Thymus (tissue), 11 donors: ENCODE measurements around the gene FSD1. TPM values are rescaled to one million over a fixed set of nuclear protein-coding genes. Genes with fewer than 3 reads are reported as not detected.
A peak's percentile ranks its signal among the peaks of the same experiment; 100 is the strongest.
"Not testable (repeated sequence)": the region's sequence is repeated elsewhere in the genome, so short reads cannot be mapped to it uniquely, and the experiment has no call there.

ENCODE experiments used
- DNase-seq, 9 donors: peaks; one replicate each; pipeline ENCODE4 v3.0.0-alpha.2; 2013; ENCODE audit warnings: low spot score in 9 of 9, low read depth in 6 of 9, missing footprints in 1 of 9
- H3K27ac ChIP-seq, 2 donors: one replicate each; pipeline ENCODE4 v1.5.1; 2013; ENCODE audit warnings: control low read depth in 1 of 2, low read depth in 1 of 2, low read length in 1 of 2, mild to moderate bottlenecking in 1 of 2, moderate library complexity in 1 of 2
- H3K27me3 ChIP-seq, 2 donors: one replicate each; pipeline ENCODE4 v1.5.1; 2013; ENCODE audit warnings: low read length in 1 of 2; ENCODE audit not compliant: control insufficient read depth in 2 of 2, insufficient read depth in 1 of 2
- H3K36me3 ChIP-seq, 2 donors: one replicate each; pipeline ENCODE4 v1.5.1; 2013; ENCODE audit warnings: low read length in 1 of 2, mild to moderate bottlenecking in 1 of 2, moderate library complexity in 1 of 2; ENCODE audit not compliant: control insufficient read depth in 2 of 2, insufficient read depth in 2 of 2
- H3K4me1 ChIP-seq, 2 donors: one replicate each; pipeline ENCODE4 v1.5.1; 2013; ENCODE audit warnings: low read length in 2 of 2; ENCODE audit not compliant: control insufficient read depth in 2 of 2, insufficient read depth in 2 of 2
- H3K4me3 ChIP-seq, 2 donors: one replicate each; pipeline ENCODE4 v1.5.1; 2013; ENCODE audit warnings: low read length in 2 of 2, control low read depth in 1 of 2, mild to moderate bottlenecking in 1 of 2
- H3K9me3 ChIP-seq, 2 donors: one replicate each; pipeline ENCODE4 v1.5.1; 2013; ENCODE audit warnings: low read length in 1 of 2, mild to moderate bottlenecking in 1 of 2; ENCODE audit not compliant: control insufficient read depth in 2 of 2, insufficient read depth in 1 of 2
- WGBS: extraction: QIAGEN DNeasy Blood & Tissue Kit; methylation state at CpG from one replicate; pipeline ENCODE4 v1.1.7; 2013; 5-methylcytosine and 5-hydroxymethylcytosine counted together
- polyA plus RNA-seq: library from polyadenylated mRNA; stranded (reverse); fragments of 200-250 nt; gene quantifications from one replicate; pipeline ENCODE4 v1.2.3, GENCODE V29; 2013
- total RNA-seq: library from RNA; stranded (reverse); fragments of 120-200 nt; gene quantifications from one replicate; pipeline ENCODE4 v1.2.4, GENCODE V29; 2013
- donor health status: healthy.

FSD1 gene
- total and polyA plus RNA-seq, 2 donors: 4.3 to 19.2 TPM

- no peak for DNase-seq
- Histone ChIP-seq H3K27me3 (peaks cover 37 to 58% of the 10 kb centered on the region in 2 donors), H3K9me3 (peaks cover 1 to 3% of the 10 kb centered on the region in 2 donors), H3K27ac (no peak overlapping the region), H3K36me3 (no peaks in the 10 kb centered on the region), H3K4me3 (peak overlapping the region in 1 of 2 donors; percentile 21), H3K4me1 (peaks cover 3 to 7% of the 10 kb centered on the region in 2 donors)
- WGBS: under 1% methylated on average over 30 of the region's 30 CpGs
Observed at GRCh38 chr19:4279267-4279529, 25.2 kb upstream of the FSD1 start.

DNA sequence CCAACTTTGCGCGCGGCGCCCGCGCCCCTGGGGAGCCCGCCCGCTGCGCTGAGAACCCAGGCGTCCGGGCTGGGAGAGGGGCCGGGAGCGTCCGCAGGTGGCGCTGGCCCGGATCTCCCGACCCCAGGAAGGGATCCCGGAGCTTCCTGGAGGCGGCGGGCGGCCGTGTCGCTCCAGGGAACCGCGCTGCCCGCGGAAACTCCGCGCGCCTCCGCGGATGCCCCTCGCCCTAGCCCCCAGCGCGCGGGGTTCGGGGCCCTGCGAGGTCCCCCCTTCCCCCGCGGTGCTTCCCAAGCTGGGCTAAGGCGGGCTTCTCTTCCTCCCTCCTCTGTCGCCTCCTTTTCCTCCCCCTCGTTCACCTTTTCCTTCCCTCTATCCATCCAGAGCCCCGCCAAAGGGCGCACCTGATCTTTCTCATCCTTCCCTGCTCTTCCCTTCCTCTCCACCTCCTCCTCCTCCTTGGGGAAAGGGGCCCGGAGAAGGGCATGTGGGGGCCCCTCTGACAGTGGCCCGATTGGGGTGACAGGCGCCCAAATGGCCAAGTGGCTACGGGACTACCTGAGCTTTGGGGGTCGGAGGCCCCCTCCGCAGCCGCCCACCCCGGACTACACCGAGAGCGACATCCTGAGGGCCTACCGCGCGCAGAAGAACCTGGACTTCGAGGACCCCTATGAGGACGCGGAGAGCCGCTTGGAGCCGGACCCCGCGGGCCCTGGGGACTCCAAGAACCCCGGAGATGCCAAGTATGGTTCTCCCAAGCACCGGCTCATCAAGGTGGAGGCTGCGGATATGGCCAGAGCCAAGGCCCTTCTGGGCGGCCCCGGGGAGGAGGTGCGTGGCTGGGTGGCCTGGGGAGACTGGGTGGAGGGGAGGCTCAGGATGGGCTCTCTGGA is 24.6 kb upstream of the FSD1 start:
- Histone ChIP-seq H3K36me3 (no peaks in the 10 kb centered on the region), H3K27ac (no peak overlapping the region), H3K4me3 (peak overlapping the region in 1 of 2 donors; percentile 21), H3K9me3 (peaks cover 1 to 3% of the 10 kb centered on the region in 2 donors), H3K27me3 (peaks cover 37 to 63% of the 10 kb centered on the region in 2 donors), H3K4me1 (peaks cover 3 to 7% of the 10 kb centered on the region in 2 donors)
- 5% methylated on average over 71 of the region's 71 CpGs for WGBS
- DNase-seq: no peak

- H3K36me3 ChIP-seq: no peaks in the 10 kb centered on the region
- H3K4me3 ChIP-seq: no peak overlapping the region
- peaks cover 17 to 37% of the 10 kb centered on the region in 2 donors for H3K27me3 ChIP-seq
- no peak overlapping the region for H3K27ac ChIP-seq
- peaks cover 3 to 4% of the 10 kb centered on the region in 2 donors for H3K4me1 ChIP-seq
- no peak for DNase-seq
- WGBS: 72% methylated on average over 20 of the region's 20 CpGs
- H3K9me3 ChIP-seq: peaks cover 0 to 1% of the 10 kb centered on the region in 2 donors
Observed at GRCh38 chr19:4284176-4284958, 20.0 kb upstream of the FSD1 start.

- no peak overlapping the region for H3K27ac ChIP-seq
- peaks cover 0 to 1% of the 10 kb centered on the region in 2 donors for H3K9me3 ChIP-seq
- peaks cover 0 to 2% of the 10 kb centered on the region in 2 donors for H3K4me1 ChIP-seq
- H3K36me3 ChIP-seq: no peaks in the 10 kb centered on the region
- H3K27me3 ChIP-seq: peaks cover 11 to 31% of the 10 kb centered on the region in 2 donors
- WGBS: 85% methylated on average over 6 of the region's 6 CpGs
- no peak overlapping the region for H3K4me3 ChIP-seq
- no peak for DNase-seq
Observed at GRCh38 chr19:4284974-4285373, 19.4 kb upstream of the FSD1 start.

DNA sequence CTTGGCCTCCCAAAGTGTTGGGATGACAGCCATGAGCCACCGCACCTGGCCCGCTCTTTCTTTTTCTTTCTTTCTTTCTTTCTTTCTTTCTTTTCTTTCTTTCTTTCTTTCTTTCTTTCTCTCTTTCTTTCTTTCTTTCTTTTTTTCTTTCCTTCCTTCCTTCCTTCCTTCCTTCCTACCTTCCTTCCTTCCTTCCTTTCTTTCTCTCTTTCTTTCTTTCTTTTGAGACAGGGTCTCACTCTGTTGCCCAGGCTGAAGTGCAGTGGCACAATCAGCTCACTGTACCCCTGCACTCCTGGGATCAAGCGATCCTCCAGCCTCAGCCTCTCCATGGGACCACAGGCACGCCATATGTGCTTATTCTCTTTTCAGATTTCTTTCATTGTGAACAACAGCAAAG is 18.3 kb upstream of the FSD1 start:
- H3K4me3 ChIP-seq, H3K4me1 ChIP-seq, DNase-seq, H3K9me3 ChIP-seq, H3K36me3 ChIP-seq, H3K27ac ChIP-seq: not testable (repeated sequence)
- WGBS: 96% methylated on average over 4 of the region's 4 CpGs
- peaks cover 0 to 20% of the 10 kb centered on the region in 2 donors for H3K27me3 ChIP-seq

DNA sequence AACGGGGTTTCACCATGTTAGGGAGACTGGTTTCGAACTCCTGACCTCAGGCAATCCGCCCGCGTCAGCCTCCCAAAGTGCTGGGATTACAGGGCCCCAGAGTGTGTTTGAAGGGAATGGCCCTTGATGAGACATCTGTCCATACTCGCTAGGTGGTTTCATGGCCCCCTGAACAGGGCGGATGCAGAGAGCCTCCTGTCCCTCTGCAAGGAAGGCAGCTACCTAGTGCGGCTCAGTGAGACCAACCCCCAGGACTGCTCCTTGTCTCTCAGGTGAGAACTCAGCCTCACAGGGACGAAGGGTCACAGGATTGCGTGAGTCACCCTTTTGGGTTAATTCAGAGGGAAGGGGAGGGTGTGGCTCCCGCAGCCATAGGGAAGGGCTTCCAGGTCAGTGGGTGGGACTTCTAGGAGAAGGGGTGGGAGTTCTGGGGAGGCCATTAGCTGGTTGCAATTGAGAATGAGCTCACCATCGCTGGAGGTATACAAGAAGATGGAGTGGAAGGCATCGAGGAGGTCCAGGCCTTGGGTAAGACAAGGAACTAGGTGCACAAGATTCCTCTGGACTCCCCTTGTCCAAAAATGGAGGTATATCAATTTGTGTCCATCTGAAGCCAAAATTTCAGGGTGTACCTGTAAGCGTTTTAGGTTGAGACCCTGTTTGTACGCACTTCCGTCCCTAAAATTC is 16.2 kb upstream of the FSD1 start:
- Histone ChIP-seq H3K27me3 (peaks cover 0 to 7% of the 10 kb centered on the region in 2 donors), H3K36me3 (peaks cover 0 to 11% of the 10 kb centered on the region in 2 donors), H3K4me1 (no peaks in the 10 kb centered on the region), H3K4me3 (no peak overlapping the region), H3K27ac (no peak overlapping the region), H3K9me3 (peaks cover 0 to 4% of the 10 kb centered on the region in 2 donors)
- 94% methylated on average over 16 of the region's 16 CpGs for WGBS
- DNase-seq: no peak

DNA sequence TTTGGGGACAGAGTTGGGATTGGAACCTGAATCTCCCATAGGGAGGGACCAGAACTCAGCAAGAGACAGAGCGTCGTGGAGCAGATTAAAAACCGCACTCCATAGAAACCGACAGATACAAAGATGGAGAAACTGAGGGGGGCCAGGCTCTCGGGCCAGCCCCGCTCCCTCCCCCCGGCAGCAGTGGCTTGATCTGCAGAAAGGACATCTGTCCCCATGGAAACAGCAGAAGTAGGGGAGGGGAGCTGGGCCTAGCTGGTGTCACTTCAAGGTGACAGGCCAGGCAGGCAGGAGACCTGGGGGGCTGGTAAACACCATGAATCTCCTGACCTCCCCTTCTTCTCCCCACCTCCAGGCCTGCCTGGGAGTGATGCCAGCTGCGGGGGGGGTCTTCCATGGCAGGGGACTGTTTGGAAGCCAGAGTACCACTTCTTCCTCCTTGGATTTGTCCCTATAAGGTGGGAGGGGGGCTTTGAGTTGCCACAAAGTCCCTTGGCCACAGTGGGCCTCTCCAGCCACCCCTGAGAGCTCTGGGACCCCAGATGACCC is 13.1 kb upstream of the FSD1 start:
- Histone ChIP-seq H3K4me1 (peaks cover 3 to 4% of the 10 kb centered on the region in 2 donors), H3K27ac (no peak overlapping the region), H3K36me3 (peaks cover 10 to 27% of the 10 kb centered on the region in 2 donors), H3K27me3 (no peaks in the 10 kb centered on the region), H3K4me3 (no peak overlapping the region), H3K9me3 (peaks cover 0 to 4% of the 10 kb centered on the region in 2 donors)
- WGBS: 90% methylated on average over 8 of the region's 8 CpGs
- DNase-seq: no peak

DNA sequence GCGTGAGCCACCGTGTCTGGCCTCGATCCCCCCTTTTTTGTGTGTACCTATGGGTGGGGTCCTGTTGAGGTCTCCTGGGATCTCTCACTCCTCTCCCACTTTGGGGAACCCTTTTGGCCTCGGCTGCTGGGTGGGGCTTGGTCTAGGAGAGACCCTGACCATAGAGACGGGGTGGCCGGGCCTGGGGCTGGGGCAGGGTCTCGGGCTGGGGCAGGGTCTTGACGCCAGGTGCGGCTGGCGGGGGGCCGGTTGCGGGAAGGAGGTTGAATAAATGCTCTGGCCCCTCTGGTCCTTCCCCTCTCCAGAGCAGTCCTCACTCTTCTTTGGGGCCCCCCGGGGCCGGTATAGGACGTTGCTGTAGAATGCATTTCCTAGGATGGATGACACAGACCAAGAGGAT is 11.9 kb upstream of the FSD1 start:
- no peaks in the 10 kb centered on the region for H3K27me3 ChIP-seq
- no peak overlapping the region for H3K27ac ChIP-seq
- peaks cover 18 to 27% of the 10 kb centered on the region in 2 donors for H3K36me3 ChIP-seq
- no peak overlapping the region for H3K4me3 ChIP-seq
- 96% methylated on average over 15 of the region's 15 CpGs for WGBS
- no peak for DNase-seq
- H3K9me3 ChIP-seq: peaks cover 0 to 4% of the 10 kb centered on the region in 2 donors
- H3K4me1 ChIP-seq: peaks cover 8 to 16% of the 10 kb centered on the region in 2 donors
